A549 (cell line): Measurements from ENCODE around the gene MCM7. TPM values are rescaled to one million over a fixed set of nuclear protein-coding genes. Genes with fewer than 3 reads are reported as not detected.

Experiments
- ATAC-seq, 2 experiments: fragments of 200-7000 bp in 1 of 2; fragments of >200 bp in 1 of 2; cut with Nextera tagmentation in 1 of 2; cut with Tn5 transposase in 1 of 2; 3 replicates each; pipeline versions ENCODE4 v1.8.0 to v1.9.1; 2018 to 2020; ENCODE audit warnings: mild to moderate bottlenecking in 1 of 2, moderate library complexity in 1 of 2
- CTCF ChIA-PET: fragments of 300-600 bp; sonication (Branson Sonifier 250); formaldehyde crosslinking; extraction: SDS; loops from one replicate; lab custom pipeline; 2021; ENCODE audit warnings: antibody characterized with exemption, inconsistent platforms; lab: Yijun Ruan, JAX
- POLR2A ChIA-PET: fragments of 350-600 bp; formaldehyde crosslinking; extraction: SDS; loops from one replicate; lab custom pipeline; 2021; ENCODE audit warnings: antibody characterized with exemption, inconsistent platforms; lab: Yijun Ruan, JAX
- DNase-seq, 2 experiments: peaks; one replicate each; pipeline versions ENCODE4 v3.0.0 to v3.0.0-alpha.2; 2011 to 2016; ENCODE audit warnings: low read depth in 1 of 2, low spot score in 1 of 2
- FAIRE-seq: peaks from 2 replicates; lab custom pipeline; 2011; peaks lifted over from hg19 to GRCh38; lab: Jason Lieb, UNC
- H3K27ac ChIP-seq, 2 experiments: fragments of >200 bp; sonication (Bioruptor Twin); formaldehyde crosslinking; 3 replicates each; pipeline ENCODE4 v1.5.1; 2016 to 2017
- H3K4me1 ChIP-seq: fragments of >200 bp; sonication (Bioruptor Twin); formaldehyde crosslinking; 3 replicates; pipeline ENCODE4 v1.6.1; 2016
- H3K4me2 ChIP-seq: fragments of >200 bp; sonication (Bioruptor Twin); formaldehyde crosslinking; 3 replicates; pipeline ENCODE4 v1.6.1; 2016
- H3K4me3 ChIP-seq: fragments of >200 bp; sonication (Bioruptor Twin); formaldehyde crosslinking; 3 replicates; pipeline ENCODE4 v1.5.1; 2016
- H3K9me3 ChIP-seq: fragments of >200 bp; sonication (Bioruptor Twin); formaldehyde crosslinking; 3 replicates; pipeline ENCODE4 v1.6.1; 2016
- CBX2 ChIP-seq: fragments of 200-600 bp; sonication (generic); IDR thresholded peaks from 2 replicates; pipeline ENCODE4 v1.6.1; 2016; ENCODE audit warnings: low read depth, mild to moderate bottlenecking, borderline replicate concordance
- CHD2 ChIP-seq: fragments of 150-350 bp; IDR thresholded peaks from 2 replicates; pipeline ENCODE4 v1.6.1; 2014; ENCODE audit warnings: low read length; ENCODE audit not compliant: partially characterized antibody
- EHF ChIP-seq: fragments of 250-450 bp; sonication (Bioruptor Pico); IDR thresholded peaks from 2 replicates; pipeline ENCODE4 v1.5.0; 2020; ENCODE audit warnings: mild to moderate bottlenecking
- EHMT2 ChIP-seq: fragments of 200-600 bp; sonication (generic); IDR thresholded peaks from 2 replicates; pipeline ENCODE4 v1.6.1; 2016; ENCODE audit warnings: antibody characterized with exemption, low read depth, mild to moderate bottlenecking, moderate library complexity
- EP300 ChIP-seq, 2 experiments: fragments of >200 bp; sonication (Bioruptor Twin); formaldehyde crosslinking; IDR thresholded peaks; 2 replicates in 1 of 2; 3 replicates in 1 of 2; pipeline ENCODE4 v1.6.1; 2016 to 2017
- ESRRA ChIP-seq: fragments of 150-350 bp; IDR thresholded peaks from 2 replicates; pipeline ENCODE4 v1.6.1; 2014; ENCODE audit warnings: mild to moderate bottlenecking, low read length, borderline replicate concordance
- FOSL2 ChIP-seq, 2 experiments: fragments of 450-650 bp in 1 of 2; fragments of >200 bp in 1 of 2; sonication (Bioruptor Twin) in 1 of 2; formaldehyde crosslinking; IDR thresholded peaks; 2 replicates each; pipeline versions ENCODE4 v1.5.0 to v1.6.1; 2016 to 2020; ENCODE audit warnings: mild to moderate bottlenecking in 1 of 2, moderate library complexity in 1 of 2
- FOXS1 ChIP-seq: fragments of 250-450 bp; sonication (Bioruptor Pico); IDR thresholded peaks from 2 replicates; pipeline ENCODE4 v1.5.0; 2020; ENCODE audit warnings: mild to moderate bottlenecking, moderate library complexity
- HDAC2 ChIP-seq: fragments of 200-600 bp; sonication (generic); IDR thresholded peaks from 2 replicates; pipeline ENCODE4 v1.6.1; 2016
- HEYL ChIP-seq: fragments of 250-450 bp; sonication (Bioruptor Pico); IDR thresholded peaks from 2 replicates; pipeline ENCODE4 v1.8.0; 2021; ENCODE audit warnings: mild to moderate bottlenecking, moderate library complexity
- HOXB13 ChIP-seq: fragments of 250-450 bp; sonication (Bioruptor Pico); IDR thresholded peaks from 2 replicates; pipeline ENCODE4 v1.5.0; 2020; ENCODE audit warnings: low read depth, mild to moderate bottlenecking, moderate library complexity
- JUNB ChIP-seq: fragments of >200 bp; sonication (Bioruptor Twin); formaldehyde crosslinking; IDR thresholded peaks from 2 replicates; pipeline ENCODE4 v1.6.1; 2016
- KDM5A ChIP-seq: fragments of 200-600 bp; sonication (generic); IDR thresholded peaks from 2 replicates; pipeline ENCODE4 v1.6.1; 2016; ENCODE audit warnings: antibody characterized with exemption, mild to moderate bottlenecking
- NPAS2 ChIP-seq: fragments of 250-450 bp; sonication (Bioruptor Pico); IDR thresholded peaks from 2 replicates; pipeline ENCODE4 v1.8.0; 2022; ENCODE audit warnings: mild to moderate bottlenecking, moderate library complexity, borderline replicate concordance
- POLR2AphosphoS2 ChIP-seq: conservative IDR thresholded peaks from 2 replicates; pipeline ENCODE4 v1.6.1; 2012; ENCODE audit warnings: low read length, improper control_type of control experiment, inconsistent platforms
- RAD21 ChIP-seq, 2 experiments: fragments of >200 bp in 1 of 2; sonication (Bioruptor Twin) in 1 of 2; formaldehyde crosslinking in 1 of 2; IDR thresholded peaks in 1 of 2; conservative IDR thresholded peaks in 1 of 2; 2 replicates in 1 of 2; 3 replicates in 1 of 2; pipeline ENCODE4 v1.6.1; 2012 to 2018; ENCODE audit warnings: inconsistent platforms in 1 of 2
- RCOR1 ChIP-seq: fragments of 150-350 bp; IDR thresholded peaks from 2 replicates; pipeline ENCODE4 v1.6.1; 2014; ENCODE audit warnings: antibody characterized with exemption, low read length, low read depth
- RFX5 ChIP-seq: fragments of 450-650 bp; IDR thresholded peaks from 2 replicates; pipeline ENCODE4 v1.7.1; 2014; ENCODE audit warnings: antibody characterized with exemption, mild to moderate bottlenecking, moderate library complexity
- RNF2 ChIP-seq: fragments of 200-600 bp; sonication (generic); IDR thresholded peaks from 2 replicates; pipeline ENCODE4 v1.6.1; 2016; ENCODE audit warnings: low read depth, mild to moderate bottlenecking, antibody characterized with exemption, moderate library complexity, borderline replicate concordance
- SREBF2 ChIP-seq: fragments of 450-650 bp; IDR thresholded peaks from 2 replicates; pipeline ENCODE4 v1.6.1; 2014; ENCODE audit warnings: mild to moderate bottlenecking, moderate library complexity
- TFCP2L1 ChIP-seq: fragments of 250-450 bp; sonication (Bioruptor Pico); IDR thresholded peaks from 2 replicates; pipeline ENCODE4 v1.5.0; 2021; ENCODE audit warnings: mild to moderate bottlenecking
- WGBS: methylation state at CpG from one replicate; pipeline ENCODE4 v1.1.6; 2017; ENCODE audit errors: missing lambda C conversion rate; 5-methylcytosine and 5-hydroxymethylcytosine counted together
- polyA plus RNA-seq, 4 experiments: library from polyadenylated mRNA; depleted of rRNA in 3 of 4; stranded (reverse); fragments of >200 nt; fragmentation: RNase III in 1 of 4; extraction: RNeasy Plus Mini Kit Qiagen cat#74134 plus additional on column Dnase treatment in 1 of 4; gene quantifications; 2 replicates in 3 of 4; 3 replicates in 1 of 4; pipeline ENCODE4 v1.2.3, GENCODE V29; 2011 to 2017
- TF ChIP-seq, protein P1 (sequence below): IDR thresholded peaks from 2 replicates; pipeline ENCODE4 v1.6.1; 2012; ENCODE audit warnings: low read depth, borderline replicate concordance
- TF ChIP-seq, protein P2 (sequence below): fragments of >200 bp; sonication (Bioruptor Twin); formaldehyde crosslinking; IDR thresholded peaks from 3 replicates; pipeline ENCODE4 v1.6.1; 2016
- TF ChIP-seq, protein P3 (sequence below): fragments of 250-450 bp; sonication (Bioruptor Pico); IDR thresholded peaks from 2 replicates; pipeline ENCODE4 v1.5.0; 2020; ENCODE audit warnings: low read depth, mild to moderate bottlenecking, moderate library complexity
- TF ChIP-seq, protein P4 (sequence below): IDR thresholded peaks from 2 replicates; pipeline ENCODE4 v1.6.1; 2012
- TF ChIP-seq, protein P5 (sequence below): fragments of >200 bp; sonication (Bioruptor Twin); formaldehyde crosslinking; IDR thresholded peaks from 3 replicates; pipeline ENCODE4 v1.5.1; 2016

MCM7 gene
- polyA plus RNA-seq, 2 of the 4 experiments (the other 2 are of a cell fraction) = 145 to 287 TPM

DNA sequence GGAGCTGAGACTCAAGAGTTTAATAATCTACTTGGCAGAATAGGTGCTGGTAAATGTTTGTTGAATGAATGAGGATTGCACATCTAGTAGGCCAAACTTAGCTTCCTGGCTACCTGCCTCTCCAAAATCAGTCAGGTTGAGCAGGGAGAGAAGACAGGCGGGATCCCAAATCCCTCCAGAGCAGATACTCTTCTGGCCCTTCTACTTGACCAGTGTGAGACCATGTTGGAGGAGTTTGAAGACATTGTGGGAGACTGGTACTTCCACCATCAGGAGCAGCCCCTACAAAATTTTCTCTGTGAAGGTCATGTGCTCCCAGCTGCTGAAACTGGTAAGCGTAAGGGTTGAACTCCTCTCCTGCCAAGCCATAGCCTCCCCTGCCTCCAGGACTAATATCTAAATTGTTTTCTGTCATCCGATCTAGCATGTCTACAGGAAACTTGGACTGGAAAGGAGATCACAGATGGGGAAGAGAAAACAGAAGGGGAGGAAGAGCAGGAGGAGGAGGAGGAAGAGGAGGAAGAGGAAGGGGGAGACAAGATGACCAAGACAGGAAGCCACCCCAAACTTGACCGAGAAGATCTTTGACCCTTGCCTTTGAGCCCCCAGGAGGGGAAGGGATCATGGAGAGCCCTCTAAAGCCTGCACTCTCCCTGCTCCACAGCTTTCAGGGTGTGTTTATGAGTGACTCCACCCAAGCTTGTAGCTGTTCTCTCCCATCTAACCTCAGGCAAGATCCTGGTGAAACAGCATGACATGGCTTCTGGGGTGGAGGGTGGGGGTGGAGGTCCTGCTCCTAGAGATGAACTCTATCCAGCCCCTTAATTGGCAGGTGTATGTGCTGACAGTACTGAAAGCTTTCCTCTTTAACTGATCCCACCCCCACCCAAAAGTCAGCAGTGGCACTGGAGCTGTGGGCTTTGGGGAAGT lies 23.4 kb upstream of the MCM7 start:
- Histone ChIP-seq H3K4me2 (peak overlapping the region; percentile 62; the same call in 2 of the 3 replicates), H3K27ac (0 out of 6 replicates have a peak overlapping the region, but pooled peaks of 1 of the 2 experiments have one; percentile 8), H3K9me3 (no peaks in the 10 kb centered on the region), H3K4me3 (no peak overlapping the region), H3K4me1 (peaks cover 31% of the 10 kb centered on the region)
- POLR2A ChIA-PET = interaction anchor here (0.8 to 1.5 kb wide), 3 partner anchors 23 to 304 kb away, joined by 3 to 10 read pairs (median 3); partner anchors contain the start of genes AP4M1, LAMTOR4, MCM7 and ZCWPW1
- DNase-seq = no peak
- CTCF ChIA-PET = interaction anchor here (0.6 to 5.6 kb wide), 8 partner anchors 7 to 283 kb away, joined by 3 to 46 read pairs (median 4); no protein-coding TSS in a partner anchor
- WGBS = 89% methylated on average over 4 of the region's 4 CpGs
- FAIRE-seq = no peak
- TF ChIP-seq HOXB13 = no peak
- TF ChIP-seq HEYL (CRISPR knock-in tag) = no peak
- no peak for TF ChIP-seq RNF2
- TF ChIP-seq RFX5 = no peak
- TF ChIP-seq EHF = no peak
- TF ChIP-seq EP300 (IDR thresholded peaks at IDR 0.05) = no peak
- TF ChIP-seq TFCP2L1 (CRISPR knock-in tag) = no peak
- no peak for TF ChIP-seq CHD2
- TF ChIP-seq, protein P1, sequence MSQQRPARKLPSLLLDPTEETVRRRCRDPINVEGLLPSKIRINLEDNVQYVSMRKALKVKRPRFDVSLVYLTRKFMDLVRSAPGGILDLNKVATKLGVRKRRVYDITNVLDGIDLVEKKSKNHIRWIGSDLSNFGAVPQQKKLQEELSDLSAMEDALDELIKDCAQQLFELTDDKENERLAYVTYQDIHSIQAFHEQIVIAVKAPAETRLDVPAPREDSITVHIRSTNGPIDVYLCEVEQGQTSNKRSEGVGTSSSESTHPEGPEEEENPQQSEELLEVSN = no peak
- no peak for TF ChIP-seq CBX2
- TF ChIP-seq KDM5A = no peak
- ATAC-seq = no peak

DNA sequence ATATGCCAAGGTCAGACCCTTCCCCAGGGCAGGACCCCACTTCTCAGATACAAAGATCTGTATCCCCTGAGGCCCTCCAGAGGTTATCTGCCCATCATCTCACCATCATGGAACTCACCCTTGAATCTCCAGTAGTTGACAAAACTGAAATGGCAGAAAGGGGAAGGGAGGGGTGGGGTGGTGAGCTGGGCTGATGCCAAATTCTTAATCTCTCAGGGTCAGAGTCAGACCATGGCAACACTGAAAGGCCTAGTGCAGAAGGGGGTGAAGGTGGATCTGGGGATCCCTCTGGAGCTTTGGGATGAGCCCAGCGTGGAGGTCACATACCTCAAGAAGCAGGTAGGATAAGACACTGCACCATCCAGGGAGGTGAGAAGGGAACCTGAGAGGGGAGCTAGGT lies 21.4 kb upstream of the MCM7 start:
- TF ChIP-seq POLR2AphosphoS2 = no peak
- no peak for TF ChIP-seq RNF2
- TF ChIP-seq, protein P2, sequence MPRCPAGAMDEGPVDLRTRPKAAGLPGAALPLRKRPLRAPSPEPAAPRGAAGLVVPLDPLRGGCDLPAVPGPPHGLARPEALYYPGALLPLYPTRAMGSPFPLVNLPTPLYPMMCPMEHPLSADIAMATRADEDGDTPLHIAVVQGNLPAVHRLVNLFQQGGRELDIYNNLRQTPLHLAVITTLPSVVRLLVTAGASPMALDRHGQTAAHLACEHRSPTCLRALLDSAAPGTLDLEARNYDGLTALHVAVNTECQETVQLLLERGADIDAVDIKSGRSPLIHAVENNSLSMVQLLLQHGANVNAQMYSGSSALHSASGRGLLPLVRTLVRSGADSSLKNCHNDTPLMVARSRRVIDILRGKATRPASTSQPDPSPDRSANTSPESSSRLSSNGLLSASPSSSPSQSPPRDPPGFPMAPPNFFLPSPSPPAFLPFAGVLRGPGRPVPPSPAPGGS = no peak
- TF ChIP-seq, protein P3, sequence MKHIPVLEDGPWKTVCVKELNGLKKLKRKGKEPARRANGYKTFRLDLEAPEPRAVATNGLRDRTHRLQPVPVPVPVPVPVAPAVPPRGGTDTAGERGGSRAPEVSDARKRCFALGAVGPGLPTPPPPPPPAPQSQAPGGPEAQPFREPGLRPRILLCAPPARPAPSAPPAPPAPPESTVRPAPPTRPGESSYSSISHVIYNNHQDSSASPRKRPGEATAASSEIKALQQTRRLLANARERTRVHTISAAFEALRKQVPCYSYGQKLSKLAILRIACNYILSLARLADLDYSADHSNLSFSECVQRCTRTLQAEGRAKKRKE (CRISPR knock-in tag) = no peak
- TF ChIP-seq RAD21 (conservative IDR thresholded peaks at IDR 0.05 in 1 of 2, IDR thresholded peaks at IDR 0.05 in 1 of 2) = no peak
- TF ChIP-seq JUNB = no peak
- TF ChIP-seq RCOR1 = no peak
- no peak for TF ChIP-seq FOXS1
- no peak for TF ChIP-seq ESRRA
- no peak for TF ChIP-seq FOSL2 (IDR thresholded peaks at IDR 0.05)
- TF ChIP-seq FOSL2 (CRISPR knock-in tag; IDR thresholded peaks at IDR 0.05) = no peak
- no peak for TF ChIP-seq EHMT2
- TF ChIP-seq NPAS2 (CRISPR knock-in tag) = no peak
- TF ChIP-seq SREBF2 = no peak
- TF ChIP-seq CHD2 = no peak
- TF ChIP-seq, protein P4, sequence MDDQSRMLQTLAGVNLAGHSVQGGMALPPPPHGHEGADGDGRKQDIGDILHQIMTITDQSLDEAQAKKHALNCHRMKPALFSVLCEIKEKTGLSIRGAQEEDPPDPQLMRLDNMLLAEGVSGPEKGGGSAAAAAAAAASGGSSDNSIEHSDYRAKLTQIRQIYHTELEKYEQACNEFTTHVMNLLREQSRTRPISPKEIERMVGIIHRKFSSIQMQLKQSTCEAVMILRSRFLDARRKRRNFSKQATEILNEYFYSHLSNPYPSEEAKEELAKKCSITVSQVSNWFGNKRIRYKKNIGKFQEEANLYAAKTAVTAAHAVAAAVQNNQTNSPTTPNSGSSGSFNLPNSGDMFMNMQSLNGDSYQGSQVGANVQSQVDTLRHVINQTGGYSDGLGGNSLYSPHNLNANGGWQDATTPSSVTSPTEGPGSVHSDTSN = no peak
- TF ChIP-seq, protein P5, sequence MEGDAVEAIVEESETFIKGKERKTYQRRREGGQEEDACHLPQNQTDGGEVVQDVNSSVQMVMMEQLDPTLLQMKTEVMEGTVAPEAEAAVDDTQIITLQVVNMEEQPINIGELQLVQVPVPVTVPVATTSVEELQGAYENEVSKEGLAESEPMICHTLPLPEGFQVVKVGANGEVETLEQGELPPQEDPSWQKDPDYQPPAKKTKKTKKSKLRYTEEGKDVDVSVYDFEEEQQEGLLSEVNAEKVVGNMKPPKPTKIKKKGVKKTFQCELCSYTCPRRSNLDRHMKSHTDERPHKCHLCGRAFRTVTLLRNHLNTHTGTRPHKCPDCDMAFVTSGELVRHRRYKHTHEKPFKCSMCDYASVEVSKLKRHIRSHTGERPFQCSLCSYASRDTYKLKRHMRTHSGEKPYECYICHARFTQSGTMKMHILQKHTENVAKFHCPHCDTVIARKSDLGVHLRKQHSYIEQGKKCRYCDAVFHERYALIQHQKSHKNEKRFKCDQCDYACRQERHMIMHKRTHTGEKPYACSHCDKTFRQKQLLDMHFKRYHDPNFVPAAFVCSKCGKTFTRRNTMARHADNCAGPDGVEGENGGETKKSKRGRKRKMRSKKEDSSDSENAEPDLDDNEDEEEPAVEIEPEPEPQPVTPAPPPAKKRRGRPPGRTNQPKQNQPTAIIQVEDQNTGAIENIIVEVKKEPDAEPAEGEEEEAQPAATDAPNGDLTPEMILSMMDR = no peak
- no peak for TF ChIP-seq HDAC2
- Histone ChIP-seq H3K4me2 (no peak overlapping the region), H3K4me3 (no peak overlapping the region), H3K27ac (no peak overlapping the region), H3K9me3 (no peaks in the 10 kb centered on the region), H3K4me1 (peaks cover 29% of the 10 kb centered on the region)
- FAIRE-seq (no peak), ATAC-seq (no peak), DNase-seq (no peak)
- CTCF ChIA-PET = interaction anchor here (1.5 to 5.6 kb wide), 2 partner anchors 9 kb away, joined by 4 to 46 read pairs; no protein-coding TSS in a partner anchor
- POLR2A ChIA-PET = interaction anchor here (1.4 kb wide), 1 partner anchor 21 kb away, joined by 6 read pairs; the partner anchor contains the start of genes AP4M1 and MCM7
- 91% methylated on average over 1 of the region's 1 CpG for WGBS
